ENCODE measurements around the gene SBNO2.

- TF ChIP-seq CTCF (conservative IDR thresholded peaks at IDR 0.05; ENCODE audit: low read length), result no peak
- TF ChIP-seq EZH2phosphoT487 (IDR thresholded peaks at IDR 0.05; ENCODE audit: borderline replicate concordance), result no peak
These were observed 84.8 kb downstream of the SBNO2 start for GRCh38 chr19:1089126-1089771.

Data from Loucy (cell line).